GOT3 (cell line): ENCODE results near the gene GPR4.

Experiments used
- DNase-seq: peaks from one replicate; lab custom pipeline; 2025; ENCODE audit warnings: mixed read lengths; lab: John Stamatoyannopoulos, UW

The GPR4 gene

GRCh38 chr19:45589768-45590167 lies 12.2 kb downstream of the GPR4 start:
- DNase-seq, result no peak

- no peak for DNase-seq
These were observed 14.1 kb downstream of the GPR4 start for GRCh38 chr19:45587873-45588272.

- no peak for DNase-seq
These were observed 16.8 kb downstream of the GPR4 start for GRCh38 chr19:45585158-45585577.

GRCh38 chr19:45584332-45585157 lies 17.5 kb downstream of the GPR4 start, which contains the start of gene OPA3:
TSS of gene OPA3 (minus strand) at chr19:45584802. CDS start at chr19:45584764, 38 bp downstream.
- DNase-seq, result peak; percentile 96

GRCh38 chr19:45581576-45581975 lies 20.4 kb downstream of the GPR4 start:
- no peak for DNase-seq

- DNase-seq, result no peak
These were observed 23.2 kb downstream of the GPR4 start for GRCh38 chr19:45578861-45579260.

- DNase-seq, result no peak
These were observed 24.7 kb downstream of the GPR4 start for GRCh38 chr19:45577111-45577905.

GRCh38 chr19:45576682-45577081 lies 25.3 kb downstream of the GPR4 start:
- no peak for DNase-seq

GRCh38 chr19:45575216-45575615 lies 26.8 kb downstream of the GPR4 start:
- no peak for DNase-seq

- no peak for DNase-seq
These were observed 27.5 kb downstream of the GPR4 start for GRCh38 chr19:45574526-45574925.

GRCh38 chr19:45571457-45572220 lies 30.4 kb downstream of the GPR4 start:
- DNase-seq, result no peak

- DNase-seq, result no peak
These were observed 32.2 kb downstream of the GPR4 start for GRCh38 chr19:45569619-45570421.

- DNase-seq, result no peak
These were observed 33.3 kb downstream of the GPR4 start for GRCh38 chr19:45568732-45569131.

GRCh38 chr19:45567609-45568008 lies 34.4 kb downstream of the GPR4 start:
- no peak for DNase-seq

- no peak for DNase-seq
These were observed 37.8 kb downstream of the GPR4 start for GRCh38 chr19:45564131-45564780.

- DNase-seq, result no peak
These were observed 41.3 kb downstream of the GPR4 start for GRCh38 chr19:45560686-45561085.

GRCh38 chr19:45560038-45560437 lies 42.0 kb downstream of the GPR4 start:
- DNase-seq, result no peak

GRCh38 chr19:45558399-45558878 lies 43.6 kb downstream of the GPR4 start:
- DNase-seq, result no peak

- no peak for DNase-seq
These were observed 45.2 kb downstream of the GPR4 start for GRCh38 chr19:45556835-45557234.

GRCh38 chr19:45554481-45554880 lies 47.5 kb downstream of the GPR4 start:
- DNase-seq, result no peak

GRCh38 chr19:45553464-45553863 lies 48.5 kb downstream of the GPR4 start:
- DNase-seq, result no peak
